HAP-1 (cell line): ENCODE results near the gene KTN1.

Source experiments
- DNase-seq, 2 experiments: peaks; one replicate each; pipeline ENCODE4 v3.0.0-alpha.2; 2016 to 2020; ENCODE audit warnings: low spot score in 2 of 2
- H3K27me3 ChIP-seq: fragments of 250-450 bp; sonication (Bioruptor Pico); 2 replicates; pipeline ENCODE4 v1.5.1; 2020; ENCODE audit warnings: low read depth, mild to moderate bottlenecking, moderate library complexity
- H3K36me3 ChIP-seq: fragments of 250-450 bp; sonication (Bioruptor Pico); replicated peaks from 2 replicates; pipeline ENCODE4 v1.5.1; 2020; ENCODE audit warnings: mild to moderate bottlenecking
- H3K4me1 ChIP-seq: fragments of 250-450 bp; sonication (Bioruptor Pico); 2 replicates; pipeline ENCODE4 v1.5.1; 2020; ENCODE audit warnings: mild to moderate bottlenecking
- H3K4me3 ChIP-seq: fragments of 250-450 bp; sonication (Bioruptor Pico); 2 replicates; pipeline ENCODE4 v1.5.1; 2020; ENCODE audit warnings: mild to moderate bottlenecking, moderate library complexity
- H3K9me3 ChIP-seq: fragments of 250-450 bp; sonication (Bioruptor Pico); 2 replicates; pipeline ENCODE4 v1.5.1; 2020; ENCODE audit warnings: mild to moderate bottlenecking, moderate library complexity
- in situ Hi-C: fragments of 300-500 bp; cut with MboI; formaldehyde crosslinking; loops from 3 replicates; pipeline ENCODE4 v1.14.3; 2020; ENCODE audit warnings: low sequenced_read_pairs, inconsistent platforms, mixed read lengths

The KTN1 gene

GRCh38 chr14:55609681-55610080 is 29.7 kb downstream of the KTN1 start:
- Histone ChIP-seq H3K27me3 (no peaks in the 10 kb centered on the region), H3K4me3 (no peak overlapping the region), H3K4me1 (peaks cover 68% of the 10 kb centered on the region), H3K9me3 (no peaks in the 10 kb centered on the region), H3K36me3 (no peaks in the 10 kb centered on the region; the same call in 1 of the 2 replicates)
- in situ Hi-C loops = no loop called here
- DNase-seq = peak in 1 of 2 experiments; percentile 53

GRCh38 chr14:55610713-55611370 is 30.8 kb downstream of the KTN1 start:
- H3K36me3 ChIP-seq = no peaks in the 10 kb centered on the region; the same call in 1 of the 2 replicates

GRCh38 chr14:55611859-55612258 is 31.9 kb downstream of the KTN1 start:
- Histone ChIP-seq H3K4me1 (peaks cover 48% of the 10 kb centered on the region), H3K27me3 (no peaks in the 10 kb centered on the region), H3K36me3 (peaks cover 6% of the 10 kb centered on the region), H3K9me3 (no peaks in the 10 kb centered on the region), H3K4me3 (no peak overlapping the region)
- no peak for DNase-seq
- in situ Hi-C loops = no loop called here

More at GRCh38 chr14:55610713-55611370, 30.8 kb downstream of the KTN1 start:
- Histone ChIP-seq H3K4me1 (peaks cover 57% of the 10 kb centered on the region), H3K27me3 (no peaks in the 10 kb centered on the region), H3K9me3 (no peaks in the 10 kb centered on the region), H3K4me3 (no peak overlapping the region)
- in situ Hi-C loops = no loop called here
- peak in 1 of 2 experiments; percentile 28 for DNase-seq

GRCh38 chr14:55614304-55614703 is 34.3 kb downstream of the KTN1 start:
- no peak overlapping the region for H3K4me3 ChIP-seq
- no peaks in the 10 kb centered on the region for H3K27me3 ChIP-seq
- peaks cover 30% of the 10 kb centered on the region for H3K36me3 ChIP-seq
- in situ Hi-C loops = no loop called here
- DNase-seq = no peak
- no peaks in the 10 kb centered on the region for H3K9me3 ChIP-seq
- H3K4me1 ChIP-seq = peaks cover 28% of the 10 kb centered on the region

- Histone ChIP-seq H3K9me3 (peaks cover 9% of the 10 kb centered on the region; the same call in 1 of the 2 replicates), H3K4me3 (no peak overlapping the region), H3K36me3 (peaks cover 74% of the 10 kb centered on the region), H3K4me1 (no peaks in the 10 kb centered on the region), H3K27me3 (no peaks in the 10 kb centered on the region)
- in situ Hi-C loops = no loop called here
- DNase-seq = no peak
These were observed 40.3 kb downstream of the KTN1 start for GRCh38 chr14:55620277-55620676.

- H3K4me1 ChIP-seq = no peaks in the 10 kb centered on the region
- H3K4me3 ChIP-seq = no peak overlapping the region
- peaks cover 74% of the 10 kb centered on the region for H3K36me3 ChIP-seq
- no peaks in the 10 kb centered on the region for H3K27me3 ChIP-seq
- in situ Hi-C loops = no loop called here
- H3K9me3 ChIP-seq = peaks cover 9% of the 10 kb centered on the region; the same call in 1 of the 2 replicates
- no peak for DNase-seq
These were observed 41.0 kb downstream of the KTN1 start for GRCh38 chr14:55620981-55621380.

- Histone ChIP-seq H3K4me3 (no peak overlapping the region), H3K9me3 (peaks cover 9% of the 10 kb centered on the region; the same call in 1 of the 2 replicates), H3K36me3 (peaks cover 73% of the 10 kb centered on the region), H3K27me3 (no peaks in the 10 kb centered on the region), H3K4me1 (no peaks in the 10 kb centered on the region)
- no peak for DNase-seq
- in situ Hi-C loops = no loop called here
These were observed 41.4 kb downstream of the KTN1 start for GRCh38 chr14:55621391-55621790.

- Histone ChIP-seq H3K36me3 (peaks cover 55% of the 10 kb centered on the region), H3K9me3 (peaks cover 7% of the 10 kb centered on the region; the same call in 1 of the 2 replicates), H3K4me3 (no peak overlapping the region), H3K4me1 (no peaks in the 10 kb centered on the region), H3K27me3 (no peaks in the 10 kb centered on the region)
- in situ Hi-C loops = no loop called here
- DNase-seq = no peak
These were observed 44.9 kb downstream of the KTN1 start for GRCh38 chr14:55624913-55625312.

GRCh38 chr14:55625481-55625880 is 45.5 kb downstream of the KTN1 start:
- H3K4me1 ChIP-seq = no peaks in the 10 kb centered on the region
- no peaks in the 10 kb centered on the region for H3K27me3 ChIP-seq
- 0 out of 2 replicates have a peak, but pooled peaks cover 3% of the 10 kb centered on the region for H3K9me3 ChIP-seq
- H3K36me3 ChIP-seq = peaks cover 51% of the 10 kb centered on the region
- no peak for DNase-seq
- in situ Hi-C loops = no loop called here
- no peak overlapping the region for H3K4me3 ChIP-seq

- in situ Hi-C loops = no loop called here
- no peaks in the 10 kb centered on the region for H3K9me3 ChIP-seq
- H3K36me3 ChIP-seq = peaks cover 49% of the 10 kb centered on the region
- H3K27me3 ChIP-seq = no peaks in the 10 kb centered on the region
- H3K4me3 ChIP-seq = no peak overlapping the region
- H3K4me1 ChIP-seq = no peaks in the 10 kb centered on the region
- DNase-seq = no peak
These were observed 46.1 kb downstream of the KTN1 start for GRCh38 chr14:55626131-55626530.

GRCh38 chr14:55628426-55628825 is 48.4 kb downstream of the KTN1 start:
- DNase-seq = no peak
- H3K4me3 ChIP-seq = no peak overlapping the region
- H3K36me3 ChIP-seq = peaks cover 34% of the 10 kb centered on the region
- H3K9me3 ChIP-seq = no peaks in the 10 kb centered on the region
- no peaks in the 10 kb centered on the region for H3K4me1 ChIP-seq
- in situ Hi-C loops = no loop called here
- H3K27me3 ChIP-seq = no peaks in the 10 kb centered on the region

GRCh38 chr14:55638665-55639064 is 58.7 kb downstream of the KTN1 start:
- in situ Hi-C loops = no loop called here
- DNase-seq = no peak
- peaks cover 65% of the 10 kb centered on the region for H3K36me3 ChIP-seq

GRCh38 chr14:55641290-55641689 is 61.3 kb downstream of the KTN1 start:
- peaks cover 60% of the 10 kb centered on the region for H3K36me3 ChIP-seq
- in situ Hi-C loops = no loop called here

More at GRCh38 chr14:55638665-55639064, 58.7 kb downstream of the KTN1 start:
- Histone ChIP-seq H3K4me3 (no peak overlapping the region), H3K4me1 (peaks cover 5% of the 10 kb centered on the region), H3K9me3 (no peaks in the 10 kb centered on the region), H3K27me3 (no peaks in the 10 kb centered on the region)

GRCh38 chr14:55641954-55642353 is 61.9 kb downstream of the KTN1 start:
- peaks cover 58% of the 10 kb centered on the region for H3K36me3 ChIP-seq
- in situ Hi-C loops = no loop called here
- peak in 1 of 2 experiments; percentile 54 for DNase-seq
- peaks cover 5% of the 10 kb centered on the region for H3K4me1 ChIP-seq
- H3K9me3 ChIP-seq = no peaks in the 10 kb centered on the region
- H3K4me3 ChIP-seq = no peak overlapping the region
- no peaks in the 10 kb centered on the region for H3K27me3 ChIP-seq

More at GRCh38 chr14:55641290-55641689, 61.3 kb downstream of the KTN1 start:
- no peak for DNase-seq
- Histone ChIP-seq H3K9me3 (no peaks in the 10 kb centered on the region), H3K27me3 (no peaks in the 10 kb centered on the region), H3K4me3 (no peak overlapping the region), H3K4me1 (peaks cover 5% of the 10 kb centered on the region)
